GM10266 (cell line): ENCODE measurements around the gene PANK4.

Experiments used
- DNase-seq: peaks from one replicate; pipeline ENCODE4 v3.0.0; 2012; ENCODE audit errors: extremely low spot score
- CTCF ChIP-seq: IDR thresholded peaks from 2 replicates; pipeline ENCODE4 v1.5.1; 2012; ENCODE audit warnings: mild to moderate bottlenecking, low read depth; ENCODE audit not compliant: control insufficient read depth, insufficient read depth; ENCODE audit errors: missing control alignments

PANK4 gene

GRCh38 chr1:2543543-2544092 is 17.2 kb upstream of the PANK4 start:
- no peak for DNase-seq
- no peak for TF ChIP-seq CTCF

- no peak for TF ChIP-seq CTCF
- no peak for DNase-seq
These were observed 16.0 kb upstream of the PANK4 start for GRCh38 chr1:2542246-2542915.

GRCh38 chr1:2541619-2542245 is 15.3 kb upstream of the PANK4 start:
- TF ChIP-seq CTCF, result no peak
- no peak for DNase-seq

- DNase-seq, result peak; percentile 38
- TF ChIP-seq CTCF, result no peak
These were observed 14.6 kb upstream of the PANK4 start for GRCh38 chr1:2540816-2541492.

GRCh38 chr1:2539312-2539907 is 13.0 kb upstream of the PANK4 start:
- DNase-seq, result no peak
- TF ChIP-seq CTCF, result peak; percentile 33

- TF ChIP-seq CTCF, result no peak
- DNase-seq, result no peak
These were observed 12.5 kb upstream of the PANK4 start for GRCh38 chr1:2538872-2539271.
